BLaER1 (cell line): ENCODE data around the gene NUP93.
"Not testable (repeated sequence)": the region's sequence is repeated elsewhere in the genome, so short reads cannot be mapped to it uniquely, and the experiment has no call there.

Source experiments
- H3K27ac ChIP-seq: shearing (Covaris generic); formaldehyde crosslinking; 2 replicates; pipeline ENCODE4 v1.8.1; 2022
- H3K27me3 ChIP-seq: shearing (Covaris generic); formaldehyde crosslinking; 2 replicates; pipeline ENCODE4 v1.8.1; 2022
- H3K36me3 ChIP-seq: shearing (Covaris generic); formaldehyde crosslinking; 2 replicates; pipeline ENCODE4 v1.8.1; 2022
- H3K4me1 ChIP-seq: shearing (Covaris generic); formaldehyde crosslinking; 2 replicates; pipeline ENCODE4 v1.8.1; 2022
- H3K4me2 ChIP-seq: shearing (Covaris generic); formaldehyde crosslinking; 2 replicates; pipeline ENCODE4 v1.8.1; 2022
- H3K4me3 ChIP-seq: shearing (Covaris generic); formaldehyde crosslinking; 2 replicates; pipeline ENCODE4 v1.8.1; 2022
- H3K9ac ChIP-seq: shearing (Covaris generic); formaldehyde crosslinking; 2 replicates; pipeline ENCODE4 v1.8.1; 2022
- H3K9me3 ChIP-seq: shearing (Covaris generic); formaldehyde crosslinking; 2 replicates; pipeline ENCODE4 v1.8.1; 2022
- H4K20me1 ChIP-seq: shearing (Covaris generic); formaldehyde crosslinking; 2 replicates; pipeline ENCODE4 v1.8.1; 2022
- Cebpa-rat ChIP-seq: shearing (Covaris generic); IDR thresholded peaks from 2 replicates; pipeline ENCODE4 v1.8.1; 2022

Gene NUP93

DNA sequence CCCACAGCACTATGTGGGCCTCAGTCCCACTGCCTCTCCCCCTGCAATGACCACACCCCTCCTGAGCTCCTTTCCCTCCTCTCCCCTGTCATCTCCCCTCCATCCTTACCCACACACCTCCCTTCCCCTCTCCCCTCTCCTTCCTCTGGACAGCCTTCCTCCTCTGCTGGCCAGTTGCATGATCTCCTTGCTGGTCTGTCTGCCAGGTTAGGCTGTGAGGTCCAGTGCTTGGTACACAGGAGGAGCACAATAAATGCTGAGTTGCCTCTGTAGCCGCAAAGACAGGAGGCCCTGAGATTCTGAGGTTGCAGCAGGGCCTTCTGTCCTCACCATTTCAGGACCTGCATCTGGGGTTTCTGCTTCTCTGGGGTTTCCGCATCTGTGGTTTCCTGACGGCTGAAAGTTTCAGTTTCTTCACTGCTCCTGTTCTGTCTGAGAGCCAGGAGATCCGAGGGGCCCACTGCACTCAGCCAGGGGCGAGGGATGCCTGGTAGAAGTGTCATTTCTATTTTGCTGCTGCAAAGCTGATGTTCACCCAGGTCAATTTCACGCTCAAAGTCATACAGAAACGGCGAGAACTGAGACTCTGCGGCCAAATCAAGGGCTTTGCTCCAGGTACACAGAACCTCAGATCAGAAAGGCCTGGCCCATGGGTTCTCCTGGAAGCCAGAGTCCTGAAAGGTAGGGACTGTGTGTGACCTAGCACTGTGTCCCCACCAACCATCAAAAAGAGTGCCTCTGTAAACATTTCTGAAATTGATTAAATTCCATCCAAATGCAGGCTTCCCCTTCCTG lies 130.5 kb downstream of the NUP93 start:
- Histone ChIP-seq H3K4me3 (peak overlapping the region; percentile 47; the same call in 1 of the 2 replicates), H3K4me2 (peak overlapping the region; percentile 96), H3K4me1 (peaks cover 67% of the 10 kb centered on the region), H3K9me3 (no peaks in the 10 kb centered on the region), H3K9ac (peak overlapping the region; percentile 78), H3K27me3 (no peaks in the 10 kb centered on the region), H3K27ac (peak overlapping the region; percentile 92), H3K36me3 (no peaks in the 10 kb centered on the region), H4K20me1 (no peaks in the 10 kb centered on the region)
- no peak; the same call in 1 of the 2 replicates for TF ChIP-seq Cebpa-rat

DNA sequence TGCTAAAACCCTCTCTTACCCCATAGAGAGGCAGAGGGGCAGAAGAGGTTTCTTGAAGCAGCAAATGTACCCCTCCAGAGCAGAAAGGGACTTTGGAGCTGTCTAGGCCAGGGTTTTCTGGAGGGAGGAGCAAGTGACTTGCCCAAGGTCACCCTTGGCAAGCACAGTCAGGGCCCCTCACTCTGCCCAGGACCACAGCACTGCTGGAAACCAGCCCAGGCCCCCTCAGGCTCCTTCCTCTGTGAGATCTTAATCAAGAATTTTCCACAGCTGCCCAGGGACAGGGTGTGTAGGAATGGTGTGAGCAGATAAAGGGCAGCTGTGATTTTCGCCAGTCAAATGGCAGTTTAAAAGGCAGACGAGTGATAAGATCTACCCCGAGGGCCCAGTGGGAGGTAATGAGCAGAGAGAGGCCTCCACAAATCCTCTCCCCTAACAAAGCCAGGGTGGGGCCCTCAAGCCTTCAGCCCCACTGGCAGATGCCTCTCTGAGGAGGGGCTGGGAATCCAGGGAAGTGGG lies 131.2 kb downstream of the NUP93 start:
- H3K9me3 ChIP-seq, result no peaks in the 10 kb centered on the region
- no peaks in the 10 kb centered on the region for H4K20me1 ChIP-seq
- TF ChIP-seq Cebpa-rat, result no peak
- no peaks in the 10 kb centered on the region for H3K27me3 ChIP-seq
- peak overlapping the region; percentile 96 for H3K4me2 ChIP-seq
- H3K4me1 ChIP-seq, result peaks cover 68% of the 10 kb centered on the region
- peak overlapping the region; percentile 92 for H3K27ac ChIP-seq
- H3K4me3 ChIP-seq, result no peak overlapping the region
- no peaks in the 10 kb centered on the region for H3K36me3 ChIP-seq
- peak overlapping the region; percentile 78 for H3K9ac ChIP-seq

DNA sequence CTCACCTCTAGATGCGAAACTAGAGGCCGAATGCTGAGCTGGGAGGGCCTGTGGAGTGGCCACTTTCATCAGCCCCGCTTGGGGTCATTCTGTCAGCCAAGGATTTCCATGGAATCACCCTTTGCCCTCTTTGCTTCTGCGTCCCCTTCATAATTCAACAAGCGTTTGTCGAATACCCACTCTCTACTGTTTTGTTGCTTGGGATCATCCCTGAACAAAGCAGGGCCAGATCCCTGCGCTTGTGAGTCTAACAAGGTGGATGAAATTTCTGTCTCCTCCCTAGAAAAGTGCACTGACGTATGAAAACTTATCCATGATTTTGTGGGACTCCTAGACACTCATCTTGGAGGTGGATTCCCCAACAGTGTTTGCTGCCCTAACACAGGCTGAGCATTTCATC lies 131.8 kb downstream of the NUP93 start:
- H3K4me1 ChIP-seq, result peaks cover 74% of the 10 kb centered on the region
- H3K27me3 ChIP-seq, result no peaks in the 10 kb centered on the region
- no peak for TF ChIP-seq Cebpa-rat
- H3K9me3 ChIP-seq, result no peaks in the 10 kb centered on the region
- peak overlapping the region; percentile 78 for H3K9ac ChIP-seq
- no peaks in the 10 kb centered on the region for H3K36me3 ChIP-seq
- peak overlapping the region; percentile 96 for H3K4me2 ChIP-seq
- H3K4me3 ChIP-seq, result no peak overlapping the region
- H3K27ac ChIP-seq, result peak overlapping the region; percentile 92
- no peaks in the 10 kb centered on the region for H4K20me1 ChIP-seq

DNA sequence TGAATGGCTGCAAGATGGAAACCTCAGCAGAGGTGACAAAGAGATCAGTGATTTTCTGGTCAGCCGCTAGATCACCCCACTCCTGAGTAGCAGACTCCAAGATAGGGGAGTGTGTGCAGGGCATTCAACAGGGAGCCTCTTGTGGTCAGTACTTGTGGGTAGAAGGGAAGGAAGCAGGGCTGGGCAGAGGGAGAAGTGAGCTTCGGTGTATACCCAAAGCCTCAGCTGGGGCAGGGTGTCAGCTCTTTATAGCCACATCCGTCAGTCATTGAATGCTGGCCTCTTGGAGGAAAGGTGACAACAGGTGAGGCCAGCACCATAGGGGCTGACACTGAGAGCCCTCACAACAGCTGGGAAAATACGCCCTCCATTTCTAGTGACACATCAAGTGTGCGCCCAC lies 132.8 kb downstream of the NUP93 start:
- Histone ChIP-seq H3K4me3 (no peak overlapping the region), H3K9ac (no peak overlapping the region), H3K27me3 (no peaks in the 10 kb centered on the region), H3K4me1 (peaks cover 77% of the 10 kb centered on the region), H3K9me3 (no peaks in the 10 kb centered on the region), H3K4me2 (peak overlapping the region; percentile 96), H4K20me1 (no peaks in the 10 kb centered on the region), H3K27ac (peak overlapping the region; percentile 92), H3K36me3 (no peaks in the 10 kb centered on the region)
- TF ChIP-seq Cebpa-rat, result no peak

DNA sequence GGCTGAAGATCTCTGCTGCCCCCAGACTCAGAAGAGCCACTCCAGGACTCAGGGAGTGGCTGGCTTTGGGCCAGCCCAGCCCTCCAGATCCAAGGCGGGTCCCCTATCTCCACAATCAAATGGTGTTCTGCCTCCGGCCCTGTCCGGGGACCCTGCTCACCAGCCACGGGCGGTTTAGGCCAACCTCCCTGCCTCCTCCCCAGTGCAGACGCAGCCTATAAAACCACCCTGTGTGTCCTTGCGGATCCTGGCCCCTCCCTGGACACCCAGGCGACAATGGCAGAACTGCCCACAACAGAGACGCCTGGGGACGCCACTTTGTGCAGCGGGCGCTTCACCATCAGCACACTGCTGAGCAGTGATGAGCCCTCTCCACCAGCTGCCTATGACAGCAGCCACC lies 135.0 kb downstream of the NUP93 start, which contains the start of gene SLC12A3:
TSS of gene SLC12A3 (plus strand) at position 248 of the 400 bp plus-strand sequence. CDS start at position 277, 29 bp downstream.
- Histone ChIP-seq H3K4me3 (no peak within 1 kb of the TSS), H3K27me3 (no peaks in the 10 kb centered on the region), H3K4me1 (peaks cover 75% of the 10 kb centered on the region), H3K36me3 (no peaks in the 10 kb centered on the region), H3K9me3 (no peaks in the 10 kb centered on the region), H3K4me2 (no peak within 1 kb of the TSS), H3K27ac (peak within 1 kb of the TSS; percentile 19; the same call in 1 of the 2 replicates), H3K9ac (no peak within 1 kb of the TSS), H4K20me1 (no peaks in the 10 kb centered on the region)
- no peak for TF ChIP-seq Cebpa-rat

DNA sequence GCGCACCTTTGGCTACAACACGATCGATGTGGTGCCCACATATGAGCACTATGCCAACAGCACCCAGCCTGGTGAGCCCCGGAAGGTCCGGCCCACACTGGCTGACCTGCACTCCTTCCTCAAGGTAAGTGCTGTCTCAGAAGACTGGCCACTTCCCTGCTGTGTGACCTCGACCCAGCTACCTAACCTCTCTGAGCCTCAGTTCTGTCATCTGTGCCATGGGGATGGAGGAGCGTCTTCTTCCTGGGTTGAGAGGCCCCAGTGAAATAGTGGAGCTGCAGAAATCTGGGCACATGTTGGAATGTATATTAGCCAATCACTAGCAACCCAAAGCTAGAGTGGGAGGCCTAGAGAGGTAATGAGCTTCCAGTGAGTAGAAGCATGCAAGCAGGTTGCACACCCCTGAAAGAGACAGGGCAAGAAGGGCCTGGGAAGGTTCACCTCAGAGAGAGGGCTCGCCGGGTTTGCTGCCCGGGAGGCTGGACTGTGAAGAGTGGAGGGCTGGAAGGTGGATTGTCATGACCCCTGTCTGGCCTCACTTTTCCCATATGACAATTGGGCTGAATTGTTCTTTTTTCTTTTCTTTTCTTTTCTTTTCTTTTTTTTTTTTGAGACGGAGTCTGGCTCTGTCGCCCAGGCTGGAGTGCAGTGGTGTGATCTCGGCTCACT lies 135.6 kb downstream of the NUP93 start:
- TF ChIP-seq Cebpa-rat, result no peak
- Histone ChIP-seq H3K4me2 (no peak overlapping the region), H3K4me3 (no peak overlapping the region), H4K20me1 (no peaks in the 10 kb centered on the region), H3K4me1 (peaks cover 75% of the 10 kb centered on the region), H3K9me3 (no peaks in the 10 kb centered on the region), H3K9ac (no peak overlapping the region), H3K27ac (no peak overlapping the region), H3K36me3 (no peaks in the 10 kb centered on the region), H3K27me3 (no peaks in the 10 kb centered on the region)

DNA sequence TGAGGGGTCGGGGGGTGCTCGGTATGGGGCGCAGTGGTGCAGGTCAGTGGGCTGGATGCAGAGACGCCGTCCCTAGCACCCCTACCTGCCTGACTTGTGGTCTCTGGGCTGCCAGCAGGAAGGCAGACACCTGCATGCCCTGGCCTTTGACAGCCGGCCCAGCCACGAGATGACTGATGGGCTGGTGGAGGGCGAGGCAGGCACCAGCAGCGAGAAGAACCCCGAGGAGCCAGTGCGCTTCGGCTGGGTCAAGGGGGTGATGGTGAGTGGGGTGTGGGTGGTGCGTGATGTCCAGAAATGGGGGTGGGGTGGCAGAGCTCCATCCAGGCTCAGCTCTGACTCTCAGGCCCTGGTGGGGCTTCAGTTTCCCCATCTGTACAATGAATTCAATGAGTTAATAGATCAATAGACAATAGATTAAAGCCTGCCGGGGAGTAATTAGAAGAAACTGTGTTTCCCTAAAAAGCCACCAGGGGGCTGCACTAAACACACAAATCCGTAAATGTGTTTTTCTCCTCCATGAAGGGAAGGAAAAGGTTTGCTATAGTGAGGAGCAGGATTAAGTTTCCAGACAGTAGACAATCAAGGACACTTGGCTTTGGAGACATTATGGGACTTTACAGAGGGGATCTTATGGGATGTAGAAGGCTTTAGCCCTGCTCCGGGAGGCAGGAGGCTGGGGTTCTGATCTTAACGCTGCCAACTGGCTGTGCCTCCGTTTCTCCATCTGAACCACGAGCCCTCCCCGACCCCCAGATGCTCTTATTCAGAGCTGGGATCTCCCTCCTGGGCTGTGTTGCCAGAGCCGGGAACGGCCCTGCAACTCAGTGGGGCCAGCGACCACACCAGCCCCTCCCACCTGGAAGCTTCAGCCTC lies 137.3 kb downstream of the NUP93 start:
- Histone ChIP-seq H3K4me1 (peaks cover 71% of the 10 kb centered on the region), H3K9ac (no peak overlapping the region), H3K27me3 (no peaks in the 10 kb centered on the region), H3K4me3 (no peak overlapping the region), H3K36me3 (no peaks in the 10 kb centered on the region), H3K9me3 (no peaks in the 10 kb centered on the region), H3K4me2 (peak overlapping the region; percentile 26; the same call in 1 of the 2 replicates), H3K27ac (peak overlapping the region; percentile 11), H4K20me1 (no peaks in the 10 kb centered on the region)
- no peak for TF ChIP-seq Cebpa-rat

DNA sequence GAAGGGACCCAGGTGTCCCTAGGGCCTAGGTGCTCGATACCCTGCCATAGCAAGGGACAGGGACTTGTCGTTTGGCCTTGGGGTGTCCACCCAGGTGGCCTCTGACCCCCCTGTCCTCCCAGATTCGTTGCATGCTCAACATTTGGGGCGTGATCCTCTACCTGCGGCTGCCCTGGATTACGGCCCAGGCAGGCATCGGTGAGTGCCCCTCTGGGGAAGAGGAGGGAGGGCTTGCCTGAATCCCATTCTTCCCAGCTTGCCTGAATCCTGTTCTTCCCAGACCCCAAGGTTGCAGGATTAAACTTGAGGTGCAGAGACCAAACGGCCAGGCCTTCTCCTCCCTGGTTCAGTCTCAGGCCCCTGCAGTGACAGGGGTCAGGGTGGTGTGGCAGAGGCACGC lies 138.2 kb downstream of the NUP93 start:
- no peak overlapping the region for H3K9ac ChIP-seq
- no peaks in the 10 kb centered on the region for H3K27me3 ChIP-seq
- H4K20me1 ChIP-seq, result no peaks in the 10 kb centered on the region
- no peak overlapping the region for H3K4me2 ChIP-seq
- no peak overlapping the region for H3K27ac ChIP-seq
- no peak overlapping the region for H3K4me3 ChIP-seq
- TF ChIP-seq Cebpa-rat, result no peak
- peaks cover 61% of the 10 kb centered on the region for H3K4me1 ChIP-seq
- no peaks in the 10 kb centered on the region for H3K9me3 ChIP-seq
- H3K36me3 ChIP-seq, result no peaks in the 10 kb centered on the region

DNA sequence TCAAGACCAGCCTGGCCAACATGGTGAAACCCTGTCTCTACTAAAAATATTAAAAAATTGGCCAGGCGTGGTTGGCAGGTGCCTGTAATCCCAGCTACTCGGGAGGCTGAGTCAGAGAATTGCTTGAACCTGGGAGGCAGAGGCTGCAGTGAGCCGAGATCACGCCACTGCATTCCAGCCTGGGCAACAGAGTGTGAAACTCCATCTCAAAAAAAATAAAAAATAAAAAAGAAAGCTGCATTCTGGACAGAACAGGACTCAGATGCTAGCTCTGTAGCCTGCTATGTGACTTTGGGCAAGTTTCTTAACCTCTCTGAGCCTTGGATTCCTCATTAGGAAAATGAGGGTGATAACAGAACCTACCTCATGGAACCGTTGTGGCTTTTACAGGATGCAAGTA lies 138.8 kb downstream of the NUP93 start:
- not testable (repeated sequence) for H3K27ac ChIP-seq, H3K27me3 ChIP-seq, H4K20me1 ChIP-seq, H3K9ac ChIP-seq, H3K4me3 ChIP-seq, H3K36me3 ChIP-seq, H3K9me3 ChIP-seq
- Histone ChIP-seq H3K4me2 (peak overlapping the region; percentile 69; the same call in 1 of the 2 replicates), H3K4me1 (peaks cover 55% of the 10 kb centered on the region)
